ENCODE data around the gene FBXW10.
"Not testable (repeated sequence)": the region's sequence is repeated elsewhere in the genome, so short reads cannot be mapped to it uniquely, and the experiment has no call there.

DNA sequence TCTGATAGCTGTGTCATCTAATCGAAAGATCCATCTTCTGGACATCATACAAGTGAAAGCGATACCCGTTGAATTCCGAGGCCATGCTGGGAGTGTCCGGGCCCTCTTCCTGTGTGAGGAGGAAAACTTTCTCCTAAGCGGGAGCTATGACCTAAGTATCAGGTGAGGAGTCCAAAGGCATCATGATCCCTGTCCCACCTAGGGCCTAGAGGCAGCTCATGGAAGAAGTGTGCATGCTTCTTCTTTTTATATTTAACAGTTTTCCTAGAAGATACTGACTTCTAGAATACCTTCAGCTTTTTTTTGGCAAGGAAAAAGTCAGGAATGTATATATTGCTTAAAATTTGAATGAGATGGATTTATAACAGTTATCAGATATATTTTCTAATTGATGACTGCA lies 14.5 kb downstream of the FBXW10 start:
- TF ChIP-seq MAFK (IDR thresholded peaks at IDR 0.05; ENCODE audit: low read depth, low read length); BHLHE40 (IDR thresholded peaks at IDR 0.05; ENCODE audit: low read depth, low read length); CTCF (conservative IDR thresholded peaks at IDR 0.05; ENCODE audit: low read depth, low read length); POLR2A (IDR thresholded peaks at IDR 0.05; ENCODE audit: low read depth, low read length); RFX5 (IDR thresholded peaks at IDR 0.05; ENCODE audit: low read depth, low read length); RAD21 (IDR thresholded peaks at IDR 0.05; ENCODE audit: low read length); USF2 (IDR thresholded peaks at IDR 0.05; ENCODE audit: low read depth, low read length); NFE2L2 (IDR thresholded peaks at IDR 0.05; ENCODE audit: low read depth, low read length): not testable (repeated sequence)

All from IMR-90 (cell line).